H1 (cell line): ENCODE results near the gene OR2F1. TPM values are rescaled to one million over a fixed set of nuclear protein-coding genes. Genes with fewer than 3 reads are reported as not detected.
A peak's percentile ranks its signal among the peaks of the same experiment; 100 is the strongest.

Experiments
- CTCF ChIA-PET: fragments of 300-600 bp; sonication (Branson Sonifier 250); formaldehyde crosslinking; loops from one replicate; lab custom pipeline; 2021; ENCODE audit not compliant: partially characterized antibody; lab: Charles Lee
- POLR2A ChIA-PET: fragments of 300-600 bp; sonication (Branson Sonifier 250); formaldehyde crosslinking; loops from one replicate; lab custom pipeline; 2021; ENCODE audit warnings: inconsistent platforms; ENCODE audit not compliant: partially characterized antibody; lab: Charles Lee
- DNase-seq, 2 experiments: peaks; one replicate each; pipeline versions ENCODE4 v3.0.0 to v3.0.0-alpha.2; 2010 to 2022; ENCODE audit warnings: low spot score in 2 of 2, low read depth in 1 of 2, mixed read lengths in 1 of 2
- FAIRE-seq: peaks from 2 replicates; lab custom pipeline; 2011; peaks lifted over from hg19 to GRCh38; lab: Jason Lieb, UNC
- H2AFZ ChIP-seq: 2 replicates; pipeline ENCODE4 v1.8.1; 2012; ENCODE audit warnings: low read length, inconsistent platforms
- H2AK5ac ChIP-seq: 2 replicates; pipeline ENCODE4 v1.6.1; 2013; ENCODE audit warnings: low read depth, low read length
- H2BK120ac ChIP-seq: replicated peaks from 2 replicates; pipeline ENCODE3; 2013; ENCODE audit warnings: low read depth, low read length, inconsistent platforms
- H2BK12ac ChIP-seq: 2 replicates; pipeline ENCODE4 v1.6.1; 2013; ENCODE audit warnings: low read depth, low read length
- H2BK15ac ChIP-seq: 2 replicates; pipeline ENCODE4 v1.6.1; 2013; ENCODE audit warnings: low read length
- H2BK20ac ChIP-seq: 2 replicates; pipeline ENCODE4 v1.6.1; 2013; ENCODE audit warnings: low read length
- H2BK5ac ChIP-seq: 2 replicates; pipeline ENCODE4 v1.6.1; 2013; ENCODE audit warnings: low read depth, low read length
- H3K14ac ChIP-seq: 2 replicates; pipeline ENCODE4 v1.6.1; 2013; ENCODE audit warnings: inconsistent platforms; ENCODE audit not compliant: insufficient read length
- H3K18ac ChIP-seq: 2 replicates; pipeline ENCODE4 v1.6.1; 2013; ENCODE audit warnings: low read length; ENCODE audit errors: extremely low read depth
- H3K23ac ChIP-seq: 2 replicates; pipeline ENCODE4 v1.6.1; 2013; ENCODE audit warnings: inconsistent platforms; ENCODE audit not compliant: insufficient read length
- H3K23me2 ChIP-seq: 2 replicates; pipeline ENCODE4 v1.6.1; 2013; ENCODE audit warnings: low read depth, low read length
- H3K27ac ChIP-seq: 2 replicates; pipeline ENCODE4 v1.6.1; 2011; ENCODE audit warnings: low read depth, low read length, inconsistent platforms
- H3K27me3 ChIP-seq, 4 experiments: replicated peaks in 1 of 4; 1 replicate in 1 of 4; 2 replicates in 3 of 4; pipeline versions ENCODE4 v1.6.1 to v1.8.1; 2011 to 2013; ENCODE audit warnings: low read length in 3 of 4, mild to moderate bottlenecking in 3 of 4, inconsistent platforms in 2 of 4, mixed read lengths in 2 of 4, moderate library complexity in 1 of 4; ENCODE audit not compliant: control insufficient read depth in 3 of 4, insufficient read depth in 3 of 4; ENCODE audit errors: extremely low read depth in 1 of 4
- H3K36me3 ChIP-seq, 4 experiments: 2 replicates each; pipeline versions ENCODE4 v1.6.1 to v1.8.1; 2011 to 2013; ENCODE audit warnings: mild to moderate bottlenecking in 4 of 4, low read length in 3 of 4, moderate library complexity in 2 of 4, control low read depth in 1 of 4, inconsistent platforms in 1 of 4; ENCODE audit not compliant: insufficient read depth in 4 of 4, control insufficient read depth in 2 of 4
- H3K4ac ChIP-seq: replicated peaks from 2 replicates; pipeline ENCODE3; 2013; ENCODE audit warnings: low read length, low read depth, mixed read lengths, inconsistent platforms; ENCODE audit not compliant: insufficient read length
- H3K4me1 ChIP-seq, 4 experiments: replicated peaks in 1 of 4; 1 replicate in 1 of 4; 2 replicates in 3 of 4; pipeline versions ENCODE4 v1.6.1 to v1.8.1; 2011 to 2013; ENCODE audit warnings: low read length in 3 of 4, inconsistent platforms in 2 of 4, mixed read lengths in 1 of 4; ENCODE audit not compliant: insufficient read depth in 4 of 4, control insufficient read depth in 3 of 4
- H3K4me2 ChIP-seq, 2 experiments: 2 replicates each; pipeline versions ENCODE4 v1.6.1 to v1.8.1; 2011 to 2013; ENCODE audit warnings: low read depth in 2 of 2, low read length in 2 of 2, control low read depth in 1 of 2, inconsistent platforms in 1 of 2, mild to moderate bottlenecking in 1 of 2; ENCODE audit not compliant: insufficient read depth in 1 of 2
- H3K4me3 ChIP-seq, 4 experiments: fragments of 200-600, 300-600 bp in 1 of 4; sonication (generic), shearing (Covaris generic), sonication (Bioruptor Twin) in 1 of 4; 2 replicates each; pipeline versions ENCODE4 v1.5.1 to v1.8.1; 2011 to 2016; ENCODE audit warnings: low read length in 4 of 4, low read depth in 3 of 4, control low read depth in 2 of 4, inconsistent platforms in 2 of 4, mild to moderate bottlenecking in 2 of 4, mixed read lengths in 1 of 4, moderate library complexity in 1 of 4; ENCODE audit not compliant: insufficient read depth in 2 of 4; ENCODE audit errors: extremely low read depth in 1 of 4
- H3K56ac ChIP-seq: replicated peaks from 2 replicates; pipeline ENCODE3; 2013; ENCODE audit warnings: low read depth, mild to moderate bottlenecking, mixed read lengths, low read length, inconsistent platforms; ENCODE audit not compliant: insufficient read length
- H3K79me1 ChIP-seq: 2 replicates; pipeline ENCODE4 v1.6.1; 2013; ENCODE audit warnings: low read depth, low read length, control low read depth
- H3K79me2 ChIP-seq, 2 experiments: 2 replicates each; pipeline versions ENCODE4 v1.6.1 to v1.8.1; 2012 to 2013; ENCODE audit warnings: low read length in 2 of 2, mild to moderate bottlenecking in 2 of 2, inconsistent platforms in 1 of 2; ENCODE audit not compliant: insufficient read depth in 2 of 2, control insufficient read depth in 1 of 2
- H3K9ac ChIP-seq, 4 experiments: replicated peaks in 1 of 4; 1 replicate in 1 of 4; 2 replicates in 3 of 4; pipeline versions ENCODE4 v1.6.1 to v1.8.1; 2011 to 2013; ENCODE audit warnings: low read depth in 3 of 4, low read length in 3 of 4, control low read depth in 2 of 4, mild to moderate bottlenecking in 2 of 4, moderate library complexity in 2 of 4, inconsistent platforms in 1 of 4; ENCODE audit errors: extremely low read depth in 1 of 4
- H3K9me3 ChIP-seq, 2 experiments: 2 replicates each; pipeline versions ENCODE4 v1.6.1 to v1.8.1; 2012 to 2013; ENCODE audit warnings: mild to moderate bottlenecking in 2 of 2, moderate library complexity in 2 of 2, control low read depth in 1 of 2, inconsistent platforms in 1 of 2, low read depth in 1 of 2, low read length in 1 of 2, mixed read lengths in 1 of 2; ENCODE audit not compliant: insufficient read depth in 2 of 2
- H4K20me1 ChIP-seq, 2 experiments: replicated peaks in 1 of 2; 2 replicates each; pipeline versions ENCODE3 to v1.8.1; 2011 to 2013; ENCODE audit warnings: inconsistent platforms in 2 of 2, low read length in 2 of 2, mild to moderate bottlenecking in 1 of 2; ENCODE audit not compliant: insufficient read depth in 2 of 2, control insufficient read depth in 1 of 2
- H4K5ac ChIP-seq: 2 replicates; pipeline ENCODE4 v1.6.1; 2013; ENCODE audit warnings: low read length, low read depth, mixed read lengths, inconsistent platforms; ENCODE audit not compliant: insufficient read length
- H4K8ac ChIP-seq: 2 replicates; pipeline ENCODE4 v1.8.0; 2013; ENCODE audit warnings: mild to moderate bottlenecking, moderate library complexity, low read length, inconsistent platforms; ENCODE audit not compliant: insufficient read depth; ENCODE audit errors: extremely low read depth
- H4K91ac ChIP-seq: replicated peaks from 2 replicates; pipeline ENCODE3; 2013; ENCODE audit warnings: low read length, mixed read lengths, inconsistent platforms; ENCODE audit not compliant: insufficient read length
- SIX5 ChIP-seq: IDR thresholded peaks from 2 replicates; pipeline ENCODE4 v1.6.1; 2011; ENCODE audit warnings: mild to moderate bottlenecking, low read depth, low read length
- WGBS, 2 experiments: shearing (Covaris generic) in 1 of 2; methylation state at CpG; one replicate each; pipeline versions ENCODE4 v1.1.6 to v1.1.7; 2013 to 2015; ENCODE audit warnings: low lambda C conversion rate in 2 of 2, mixed read lengths in 2 of 2, inconsistent platforms in 1 of 2, low coverage in 1 of 2, missing lambda C conversion rate in 1 of 2; ENCODE audit not compliant: insufficient replicate concordance in 2 of 2, insufficient coverage in 1 of 2, insufficient read length in 1 of 2; ENCODE audit errors: extremely low coverage in 1 of 2, missing lambda C conversion rate in 1 of 2; 5-methylcytosine and 5-hydroxymethylcytosine counted together
- polyA plus RNA-seq, 7 experiments: library from polyadenylated mRNA; depleted of rRNA in 3 of 7; stranded (reverse) in 5 of 7; unstranded in 2 of 7; fragments of >200 nt in 5 of 7; fragments of 200-250 nt in 2 of 7; gene quantifications; 1 replicate in 5 of 7; 2 replicates in 1 of 7; 4 replicates in 1 of 7; pipeline versions ENCODE4 v1.2.1 to v1.2.3, GENCODE V29; 2011 to 2013; ENCODE audit warnings: missing spikeins in 2 of 7, mixed read lengths in 2 of 7
- total RNA-seq: library from RNA; stranded (reverse); fragmentation: NEBNext Ultra II Directional; extraction: Animal tissue kit (Norgen Biotek cat#: 25700); gene quantifications from 2 replicates; pipeline ENCODE4 v1.2.1, GENCODE V29; 2021
- TF ChIP-seq, protein P1 (sequence below), 3 experiments: IDR thresholded peaks; 1 replicate in 2 of 3; 2 replicates in 1 of 3; pipeline versions ENCODE4 v1.5.1 to v1.6.1; 2011; ENCODE audit warnings: low read length in 3 of 3, mild to moderate bottlenecking in 3 of 3, inconsistent platforms in 2 of 3, low read depth in 1 of 3, moderate library complexity in 1 of 3; ENCODE audit not compliant: insufficient read depth in 1 of 3; ENCODE audit errors: control extremely low read depth in 1 of 3

OR2F1 gene
- total and polyA plus RNA-seq, 2 of the 8 experiments (the other 6 are each of a cell fraction or from before 2014, with no cell fraction given), result 0.19 TPM; not detected in 1

DNA sequence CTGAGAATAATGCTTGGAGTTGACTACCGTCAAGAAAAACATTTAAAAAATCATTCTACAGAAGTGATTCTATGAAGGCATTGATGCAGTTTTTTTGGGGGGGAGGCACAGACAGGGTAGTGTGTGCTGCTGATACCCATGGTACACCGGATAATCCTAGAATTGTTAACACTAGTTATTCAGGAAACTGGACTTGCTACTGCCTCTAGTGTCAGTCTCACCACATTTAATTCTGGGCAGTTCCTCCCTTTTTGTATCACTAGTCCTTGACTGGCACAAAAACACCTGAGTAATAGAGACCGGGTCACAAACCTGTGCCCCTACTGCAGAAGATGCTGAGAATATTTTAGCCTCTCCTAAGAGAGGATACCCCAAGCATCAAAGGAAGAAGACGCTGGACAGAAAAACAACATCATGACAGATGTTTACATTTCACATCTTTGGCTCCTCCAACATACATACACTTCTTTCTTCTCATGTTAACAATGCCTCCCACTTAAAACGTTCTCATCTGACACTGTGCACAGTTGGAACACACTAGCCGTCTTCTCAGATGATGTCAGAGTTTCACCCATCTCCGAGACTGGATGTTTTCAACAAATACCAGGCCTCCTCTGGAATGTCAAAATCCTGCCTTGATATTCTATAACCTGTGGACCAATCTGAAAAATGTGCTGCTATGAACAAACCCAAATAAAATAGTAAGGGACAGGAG is 39.5 kb upstream of the OR2F1 start:
- ChIA-PET CTCF (interaction anchor here (1.3 kb wide), 1 partner anchor 13 kb away, joined by 4 read pairs; the partner anchor contains the start of gene TCAF1), POLR2A (interaction anchor here (1.0 kb wide), 1 partner anchor 23 kb away, joined by 3 read pairs; no protein-coding TSS in a partner anchor)
- no peaks in the 10 kb centered on the region for H3K79me1 ChIP-seq
- no peak overlapping the region for H3K4me3 ChIP-seq
- no peaks in the 10 kb centered on the region for H3K27me3 ChIP-seq
- no peaks in the 10 kb centered on the region for H3K36me3 ChIP-seq
- no peak overlapping the region for H2BK15ac ChIP-seq
- H4K20me1 ChIP-seq, result no peaks in the 10 kb centered on the region
- H3K4me2 ChIP-seq, result no peak overlapping the region
- H2BK120ac ChIP-seq, result no peak overlapping the region
- no peak overlapping the region for H2AFZ ChIP-seq
- H3K23me2 ChIP-seq, result no peaks in the 10 kb centered on the region
- no peak overlapping the region for H4K5ac ChIP-seq
- no peak overlapping the region for H3K27ac ChIP-seq
- H3K14ac ChIP-seq, result no peak overlapping the region
- no peak overlapping the region for H4K8ac ChIP-seq
- H3K4me1 ChIP-seq, result no peaks in the 10 kb centered on the region
- no peaks in the 10 kb centered on the region for H3K9me3 ChIP-seq
- no peak overlapping the region for H3K4ac ChIP-seq
- H2BK12ac ChIP-seq, result no peak overlapping the region
- WGBS, 2 experiments, result 91% methylated on average over 7 of the region's 7 CpGs; no CpG with 5 or more reads in 1 of the 2 experiments
- no peak overlapping the region for H2BK5ac ChIP-seq
- H3K56ac ChIP-seq, result no peak overlapping the region
- no peak overlapping the region for H4K91ac ChIP-seq
- no peak for FAIRE-seq
- H2AK5ac ChIP-seq, result no peak overlapping the region
- no peak overlapping the region for H2BK20ac ChIP-seq
- no peak overlapping the region for H3K23ac ChIP-seq
- DNase-seq, result no peak
- no peaks in the 10 kb centered on the region for H3K79me2 ChIP-seq
- TF ChIP-seq SIX5, result no peak
- TF ChIP-seq, protein P1, sequence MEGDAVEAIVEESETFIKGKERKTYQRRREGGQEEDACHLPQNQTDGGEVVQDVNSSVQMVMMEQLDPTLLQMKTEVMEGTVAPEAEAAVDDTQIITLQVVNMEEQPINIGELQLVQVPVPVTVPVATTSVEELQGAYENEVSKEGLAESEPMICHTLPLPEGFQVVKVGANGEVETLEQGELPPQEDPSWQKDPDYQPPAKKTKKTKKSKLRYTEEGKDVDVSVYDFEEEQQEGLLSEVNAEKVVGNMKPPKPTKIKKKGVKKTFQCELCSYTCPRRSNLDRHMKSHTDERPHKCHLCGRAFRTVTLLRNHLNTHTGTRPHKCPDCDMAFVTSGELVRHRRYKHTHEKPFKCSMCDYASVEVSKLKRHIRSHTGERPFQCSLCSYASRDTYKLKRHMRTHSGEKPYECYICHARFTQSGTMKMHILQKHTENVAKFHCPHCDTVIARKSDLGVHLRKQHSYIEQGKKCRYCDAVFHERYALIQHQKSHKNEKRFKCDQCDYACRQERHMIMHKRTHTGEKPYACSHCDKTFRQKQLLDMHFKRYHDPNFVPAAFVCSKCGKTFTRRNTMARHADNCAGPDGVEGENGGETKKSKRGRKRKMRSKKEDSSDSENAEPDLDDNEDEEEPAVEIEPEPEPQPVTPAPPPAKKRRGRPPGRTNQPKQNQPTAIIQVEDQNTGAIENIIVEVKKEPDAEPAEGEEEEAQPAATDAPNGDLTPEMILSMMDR (IDR thresholded peaks at IDR 0.05; ENCODE audit: control extremely low read depth in 1 of 3, insufficient read depth in 1 of 3, low read depth in 1 of 3, low read length in 3 of 3), result peak in 1 of 3 experiments; percentile 15; a peak in 1 of 4 replicates
- H3K18ac ChIP-seq, result no peak overlapping the region
- H3K9ac ChIP-seq, result no peak overlapping the region
